GM19238 (cell line): ENCODE results near the gene PLXNB1.

Experiments used
- DNase-seq: peaks from one replicate; pipeline ENCODE4 v3.0.0; 2011; ENCODE audit warnings: low spot score; ENCODE audit not compliant: insufficient read length

PLXNB1 gene

DNA sequence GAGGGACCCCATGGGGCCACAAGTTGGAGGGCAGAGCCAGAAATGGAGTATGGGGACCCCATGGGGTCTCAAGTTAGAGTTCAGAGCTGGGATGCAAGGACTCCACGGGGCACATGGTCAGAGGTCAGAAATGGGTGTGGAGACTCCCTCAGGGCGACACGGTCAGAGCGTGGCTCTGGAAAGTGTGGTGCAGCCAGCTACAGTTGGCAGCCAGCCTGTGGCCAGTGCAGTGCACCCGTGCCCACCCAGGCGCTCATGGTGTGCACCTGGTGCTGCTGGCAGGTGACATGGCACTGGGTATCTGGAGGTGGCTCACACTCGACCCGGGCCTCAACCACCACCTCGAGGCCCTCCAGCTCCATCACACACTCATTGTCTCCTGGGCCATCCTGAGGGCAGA, 11.2 kb downstream of the PLXNB1 start:
- DNase-seq: no peak

DNA sequence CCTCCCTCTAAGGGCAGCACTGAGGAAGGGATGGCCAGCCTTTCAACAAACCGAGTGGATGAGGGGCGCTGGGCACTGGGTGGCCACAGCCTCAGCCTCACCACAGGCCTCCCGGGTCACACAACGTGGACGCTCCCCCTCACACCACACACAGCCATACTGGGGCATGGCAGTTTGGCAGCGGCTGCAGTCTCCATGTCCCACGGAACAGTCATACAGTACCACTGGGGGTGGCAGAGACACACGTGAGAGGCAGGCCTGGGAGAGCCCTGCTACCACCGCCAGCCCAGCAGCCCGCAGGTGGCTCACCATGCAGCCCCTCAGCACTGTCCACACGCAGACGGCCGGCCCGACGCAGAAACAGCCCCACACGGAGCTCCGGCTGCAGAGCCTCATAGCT, 11.7 kb downstream of the PLXNB1 start:
- no peak for DNase-seq

DNA sequence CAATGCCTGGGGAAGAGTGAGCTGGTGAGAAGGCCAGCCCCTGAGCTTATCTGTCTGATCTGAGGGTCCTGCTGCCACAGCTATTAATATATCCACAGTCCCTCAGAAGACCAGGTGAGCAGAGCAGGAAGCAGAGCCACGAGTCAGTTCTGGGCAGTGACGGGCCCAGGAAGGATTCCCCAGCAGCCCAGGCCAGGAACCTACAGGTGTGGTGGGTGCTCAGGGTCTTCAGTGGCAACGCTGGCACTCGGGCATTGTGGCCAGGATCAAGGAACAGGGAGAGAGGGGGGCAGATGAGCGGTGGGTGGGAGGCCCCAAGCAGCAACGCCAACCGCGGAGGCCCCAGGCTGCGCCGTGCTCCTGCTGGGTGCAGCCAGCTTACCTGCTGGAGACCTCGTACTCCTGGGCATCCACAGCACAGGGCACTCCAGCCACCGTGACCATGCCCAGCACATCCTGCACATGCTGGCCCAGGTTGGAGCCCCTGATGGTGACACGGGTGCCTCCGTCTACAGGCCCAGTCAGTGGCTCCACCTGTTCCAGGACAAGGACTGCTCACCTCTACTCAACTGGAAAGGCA, 12.3 kb downstream of the PLXNB1 start:
- DNase-seq: no peak

DNA sequence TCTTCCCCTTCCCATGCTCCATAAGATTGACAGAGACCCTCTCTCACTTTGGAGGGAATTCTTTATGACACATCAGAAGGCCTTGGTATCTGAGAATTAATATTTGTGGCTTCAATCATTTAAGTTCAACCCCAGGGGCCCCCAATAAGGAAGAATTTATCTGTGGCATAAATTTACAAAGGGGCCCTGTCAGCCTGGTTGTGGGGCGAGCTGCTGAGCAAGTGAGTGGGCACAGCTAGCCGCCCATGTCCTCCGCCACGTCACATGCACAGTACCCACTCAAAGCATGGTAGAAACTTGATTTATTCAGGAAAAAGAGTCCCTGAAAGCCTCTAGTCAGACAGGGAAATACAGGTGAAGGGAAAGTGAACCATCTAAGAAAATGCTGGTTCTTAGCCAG, 13.3 kb downstream of the PLXNB1 start:
- DNase-seq: no peak

DNA sequence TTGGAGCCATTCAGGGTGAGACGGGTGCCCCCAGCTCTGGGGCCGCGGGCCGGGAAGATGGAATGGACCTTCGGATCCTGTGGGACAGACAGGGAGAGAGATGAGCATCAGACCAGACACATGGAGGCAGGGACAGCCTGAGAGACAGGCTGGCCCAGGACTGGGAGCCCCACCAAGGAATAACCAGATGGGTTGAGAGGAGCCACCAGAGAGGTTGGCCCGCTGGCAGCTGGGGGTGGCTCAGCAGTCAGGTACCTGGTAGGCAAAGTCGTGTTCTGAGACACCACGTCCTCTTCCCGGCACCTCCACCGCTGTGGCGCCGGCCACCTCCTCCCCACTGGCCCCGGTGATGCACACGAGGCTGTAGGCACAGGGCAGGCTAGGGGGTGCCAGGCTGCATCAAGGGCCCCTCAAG, 13.8 kb downstream of the PLXNB1 start:
- DNase-seq: no peak

DNA sequence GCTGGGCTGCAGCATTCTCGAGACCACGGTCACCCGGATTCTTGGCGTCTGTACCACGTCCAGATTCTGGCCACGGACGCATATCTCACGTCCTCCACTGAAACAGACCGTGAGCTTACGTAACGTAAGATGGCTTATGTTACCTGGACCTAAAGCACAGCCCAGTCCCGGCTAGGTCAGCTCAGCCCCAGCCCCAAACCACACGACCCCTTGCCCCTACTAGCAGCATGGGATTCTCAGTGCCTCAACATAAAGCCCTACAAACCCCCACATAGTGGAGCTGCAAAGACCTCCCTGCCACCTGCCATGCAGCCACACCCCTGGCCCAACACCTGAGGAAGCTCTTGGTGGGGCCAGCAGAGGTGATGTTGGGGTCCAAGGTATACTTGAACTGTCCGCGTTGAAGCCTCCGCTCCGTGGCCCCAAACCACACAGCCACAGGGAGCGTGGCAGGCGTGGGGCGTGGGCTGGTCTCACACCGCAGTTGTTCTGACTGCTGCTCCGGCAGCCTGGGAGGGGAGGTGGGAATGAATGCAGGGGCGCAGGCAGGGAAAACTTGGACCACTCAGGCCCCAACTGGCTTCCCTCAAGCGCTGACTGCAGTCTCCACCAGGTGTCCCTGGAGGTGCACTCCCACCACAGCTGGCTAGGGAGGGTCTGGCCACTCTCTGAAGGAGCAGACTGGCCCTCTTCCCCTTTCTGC, 14.5 kb downstream of the PLXNB1 start:
- DNase-seq: no peak

DNA sequence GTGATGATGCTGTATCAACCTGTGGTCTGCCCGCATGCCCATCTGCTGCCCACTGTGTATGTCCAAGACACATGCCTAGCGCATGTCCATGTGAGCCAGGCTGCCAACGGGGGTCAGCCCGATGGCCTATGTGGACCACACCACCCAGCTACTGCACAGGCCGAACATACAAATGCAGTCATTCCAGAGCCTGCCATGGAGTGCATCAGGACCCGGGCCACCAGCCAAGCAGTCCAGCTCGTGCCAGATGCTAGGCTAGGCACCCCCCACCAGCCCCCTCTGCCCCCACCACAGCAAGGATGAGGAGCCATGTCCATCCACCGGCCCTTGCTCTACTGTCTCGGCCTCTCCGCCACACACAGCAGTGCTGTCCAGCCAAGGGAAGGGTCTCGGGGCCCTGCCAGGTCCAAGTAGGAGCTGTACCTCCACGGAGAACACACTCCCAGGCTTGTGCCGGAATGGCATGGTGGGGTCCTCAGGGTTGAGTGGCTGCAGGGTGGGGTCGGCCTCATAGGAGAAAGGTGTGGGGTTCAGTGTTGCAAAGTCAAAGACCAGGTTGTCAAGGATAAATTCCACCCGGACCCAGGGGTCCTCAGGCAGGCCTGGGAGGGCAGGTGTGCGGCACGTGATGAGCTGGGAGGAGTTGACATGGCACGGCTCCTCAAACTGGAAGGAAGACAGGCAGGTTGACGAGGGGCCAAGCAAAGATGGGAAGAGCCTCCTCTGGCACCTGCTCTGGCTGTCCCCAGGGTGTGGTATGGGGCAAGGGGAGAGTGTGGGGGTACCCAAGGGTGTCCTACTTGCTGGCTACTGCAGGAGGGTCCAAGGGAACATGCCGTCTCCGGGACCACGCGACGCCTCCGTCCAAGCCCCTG, 15.3 kb downstream of the PLXNB1 start:
- DNase-seq: no peak

DNA sequence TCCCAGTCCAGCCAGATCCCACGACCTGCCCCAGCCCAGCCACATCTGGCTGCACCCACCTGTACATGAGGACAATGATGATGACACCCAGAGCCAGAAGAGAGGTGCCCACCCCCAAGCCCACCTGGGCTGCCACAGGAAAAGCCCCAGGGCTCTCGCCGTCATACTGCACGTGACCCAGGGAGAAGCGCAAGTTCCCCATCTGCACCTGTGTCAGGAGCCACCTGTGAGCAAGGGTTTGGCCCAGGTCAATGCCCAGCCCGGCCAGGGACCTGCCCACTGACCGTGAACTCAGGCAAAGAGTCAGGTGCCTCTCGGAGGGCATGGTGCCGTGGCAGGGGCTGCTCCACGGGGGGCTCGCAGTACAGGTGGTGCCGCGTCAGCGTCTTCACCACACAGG, 16.3 kb downstream of the PLXNB1 start:
- DNase-seq: no peak

DNA sequence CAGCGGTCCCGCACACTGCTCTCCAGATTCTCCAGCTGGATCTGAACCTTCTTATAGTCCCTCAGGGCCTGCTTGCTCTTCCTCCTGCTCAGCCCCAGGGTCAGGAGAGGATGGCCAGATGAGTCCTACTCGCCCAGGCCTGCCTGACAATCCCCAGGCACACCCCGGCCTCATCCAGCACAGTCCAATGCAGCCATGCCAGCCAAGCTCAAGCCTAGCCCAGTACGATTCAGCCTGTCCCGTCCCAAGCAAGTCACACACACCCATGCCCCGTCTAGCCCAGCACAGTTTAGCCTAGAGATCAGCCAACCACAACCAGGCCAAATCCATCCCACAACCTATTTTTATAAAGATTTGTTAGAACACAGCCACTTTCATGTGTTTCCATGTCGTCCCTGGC, 16.8 kb downstream of the PLXNB1 start:
- no peak for DNase-seq

DNA sequence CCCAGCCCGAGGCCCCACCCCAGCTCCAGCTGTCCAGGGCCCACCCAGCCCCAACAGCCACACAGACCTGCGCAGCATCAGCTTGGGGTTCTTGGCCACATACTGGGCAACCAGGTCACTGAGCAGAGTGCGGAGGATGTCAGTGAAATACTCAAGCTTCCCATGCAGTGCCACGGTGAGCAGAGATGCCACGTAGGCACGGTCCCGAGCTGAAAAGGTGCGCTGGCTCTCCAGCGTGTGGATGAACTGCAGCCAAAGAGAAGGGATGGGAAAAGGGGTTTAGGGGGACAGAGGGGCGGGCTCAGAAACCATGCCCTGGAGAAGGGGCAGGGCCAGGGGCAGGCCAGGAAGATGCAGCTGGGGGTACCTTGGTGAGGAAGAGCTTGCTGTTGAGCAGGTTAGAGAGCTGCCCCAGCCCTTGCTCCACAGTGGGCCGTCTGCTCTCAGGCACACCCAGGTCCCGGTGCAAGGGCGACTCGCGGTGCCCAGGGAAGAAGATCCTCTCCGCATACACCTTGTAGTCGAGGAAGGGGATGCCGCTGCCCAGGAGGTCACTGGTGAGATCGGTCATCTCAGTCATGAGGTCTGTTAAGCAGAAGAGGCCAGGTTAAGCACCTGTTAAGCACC, 17.4 kb downstream of the PLXNB1 start:
- DNase-seq: no peak

DNA sequence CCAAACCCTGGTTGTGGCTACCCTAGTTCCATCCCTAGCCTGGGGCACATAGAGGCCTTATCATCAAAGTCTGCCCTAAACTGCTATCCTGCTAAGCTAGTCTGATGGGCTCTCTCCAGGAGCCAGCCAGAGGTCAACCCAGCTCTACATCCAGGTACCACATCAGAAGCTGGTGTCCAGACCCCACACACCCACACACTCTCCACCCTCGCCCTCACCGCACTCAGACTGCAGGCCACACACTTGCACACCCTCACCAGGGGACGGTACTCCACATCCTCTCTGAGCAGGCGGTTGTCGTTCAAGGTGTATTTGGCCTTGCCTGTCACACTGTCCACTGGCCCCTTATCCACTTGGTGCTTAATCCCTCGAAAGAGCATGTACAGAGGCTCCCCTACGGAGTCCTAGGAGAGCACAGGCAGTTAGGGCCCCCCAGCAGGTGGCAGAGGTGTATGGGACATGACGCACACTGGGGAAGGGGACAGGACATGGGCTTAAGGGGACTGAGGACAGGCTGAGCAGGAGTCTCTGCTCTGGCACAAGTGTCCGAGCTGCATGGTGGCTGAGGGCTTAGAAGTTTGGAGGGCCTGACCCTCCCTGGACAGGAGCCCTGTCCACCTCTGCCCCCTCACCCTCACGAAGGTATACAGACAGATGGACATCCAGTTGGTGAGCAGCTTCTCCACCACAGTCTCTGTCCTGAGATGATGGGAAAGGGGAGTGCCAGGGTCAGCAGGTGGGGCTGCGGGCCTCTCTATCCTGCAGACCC, 18.1 kb downstream of the PLXNB1 start:
- DNase-seq: no peak

DNA sequence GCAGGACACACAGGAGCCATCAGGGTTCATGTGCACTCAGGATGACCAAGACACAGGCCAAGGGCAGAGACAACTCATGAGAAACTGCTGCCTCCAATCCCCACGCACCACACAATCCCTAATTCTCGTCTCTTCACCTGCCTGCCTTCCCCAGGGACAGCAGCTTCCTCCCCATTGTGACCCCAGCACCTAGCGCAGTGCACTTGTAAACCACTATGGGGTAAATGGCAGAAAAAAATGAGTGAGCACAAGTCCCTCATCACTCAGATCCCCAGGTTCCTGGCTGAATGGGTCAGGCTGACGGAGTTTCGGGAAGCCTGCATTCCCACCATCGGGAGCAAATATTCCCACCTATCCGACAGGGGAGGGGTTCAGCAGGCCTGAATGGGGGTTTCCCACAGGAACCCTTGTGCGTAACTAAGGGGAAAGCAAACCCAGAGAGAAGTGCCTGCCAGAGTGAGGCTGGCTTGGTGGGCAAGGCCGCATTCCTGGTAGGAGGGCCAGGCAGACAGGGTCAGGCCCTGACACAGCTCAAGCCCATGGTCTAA, 18.8 kb downstream of the PLXNB1 start:
- no peak for DNase-seq

DNA sequence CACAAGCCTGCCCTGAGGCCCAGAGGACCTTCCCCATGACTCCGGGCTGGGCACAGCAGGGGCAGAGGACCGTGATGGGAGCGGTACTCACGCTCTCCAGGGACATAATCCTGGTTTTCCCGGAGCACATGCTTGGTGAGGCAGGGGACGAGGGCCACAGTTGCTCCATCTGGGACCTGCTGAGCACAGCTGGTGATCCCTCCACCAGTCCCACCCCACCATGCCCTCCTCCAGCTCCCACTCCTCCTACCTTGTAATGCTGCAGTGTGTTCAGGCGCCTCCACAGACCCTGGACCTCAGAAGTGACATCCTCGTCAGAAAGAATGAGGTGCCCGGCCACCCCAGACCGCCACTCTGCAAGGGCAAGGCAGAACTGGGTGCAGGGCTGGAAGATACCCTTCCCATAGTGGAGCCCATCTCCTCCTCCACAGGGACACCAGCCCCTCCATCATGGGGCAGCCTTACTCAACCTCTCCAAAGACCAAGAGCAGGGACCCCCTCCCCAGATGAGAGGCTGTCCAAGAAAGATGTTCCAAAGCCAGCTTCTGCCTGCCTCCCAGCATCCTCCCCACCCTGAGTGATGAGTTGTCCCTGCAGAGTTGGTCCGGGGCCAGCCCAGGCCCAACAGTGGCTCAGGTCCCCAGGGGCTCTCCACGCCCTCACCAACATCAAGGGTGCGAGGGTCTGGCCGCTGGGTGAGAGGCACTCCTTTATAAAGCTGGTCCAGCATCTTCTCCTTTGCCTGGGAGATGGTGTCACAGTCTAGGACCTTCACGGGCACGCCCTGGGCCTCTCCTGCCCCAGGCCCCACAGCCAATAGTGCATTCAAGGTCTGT, 19.5 kb downstream of the PLXNB1 start:
- no peak for DNase-seq

DNA sequence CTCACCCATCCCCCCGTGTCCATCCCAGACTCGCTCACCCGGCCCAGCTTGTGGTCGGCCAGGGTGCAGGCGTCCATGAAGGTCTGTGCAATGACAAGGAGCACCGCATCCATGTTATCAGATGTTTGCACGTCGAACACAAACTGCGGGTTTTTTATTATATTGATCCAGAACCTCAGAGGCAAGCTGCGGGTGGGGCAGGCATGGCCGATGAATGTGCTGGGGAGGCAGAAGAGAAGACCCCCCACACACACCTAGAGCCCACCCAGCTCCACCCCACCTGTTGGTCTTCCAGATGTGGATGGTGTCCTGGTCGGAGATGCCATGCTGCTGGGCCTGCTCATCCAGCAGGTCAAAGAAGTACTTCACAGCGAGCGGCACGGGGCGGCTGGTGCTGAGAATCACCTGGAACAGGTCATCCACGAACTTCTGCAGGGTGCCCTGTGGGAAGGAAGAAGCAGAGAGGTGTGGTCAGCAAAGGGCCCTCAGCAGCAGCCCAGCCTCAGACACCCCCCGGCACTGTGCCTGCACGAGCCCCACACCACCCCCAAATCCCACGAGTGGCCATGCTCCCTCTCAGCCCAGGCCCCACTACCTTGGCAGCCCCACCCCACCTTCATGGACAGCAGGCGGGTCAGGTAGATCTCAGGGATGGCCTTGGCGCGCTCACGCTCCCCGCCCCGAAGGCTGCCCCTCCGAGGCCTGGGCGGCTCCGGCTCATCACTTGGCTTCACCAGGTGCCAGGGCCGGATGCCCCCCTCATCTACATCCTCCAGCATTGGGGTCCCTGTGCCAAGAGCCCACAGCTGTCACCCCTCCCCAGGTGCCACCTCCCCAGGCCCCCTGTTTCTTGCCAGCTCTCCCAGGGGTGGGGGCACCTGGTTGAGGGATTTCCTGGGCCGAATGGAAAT, 20.3 kb downstream of the PLXNB1 start:
- DNase-seq: no peak

DNA sequence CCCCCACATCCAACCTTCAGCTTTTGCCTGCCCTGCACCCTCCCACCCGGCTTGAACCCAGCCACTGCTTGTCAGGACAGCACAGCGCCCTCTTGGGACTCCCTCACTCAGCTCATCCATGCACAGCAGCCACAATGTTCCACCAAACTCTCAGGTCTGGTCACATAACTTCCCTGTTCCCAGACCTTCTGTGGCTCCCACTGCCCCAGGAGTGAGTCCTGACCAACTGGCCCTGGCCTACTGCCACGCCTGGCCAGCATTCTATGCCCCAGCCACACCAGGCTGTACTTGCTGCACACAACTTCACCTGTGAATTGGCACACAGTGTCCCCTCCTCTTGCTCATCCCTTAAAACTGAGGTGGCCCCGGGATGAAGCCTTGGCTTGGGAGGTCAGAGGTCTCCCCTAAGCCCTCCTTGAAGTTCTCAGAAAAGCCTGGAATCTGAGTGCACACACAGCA, 21.0 kb downstream of the PLXNB1 start:
- DNase-seq: no peak

DNA sequence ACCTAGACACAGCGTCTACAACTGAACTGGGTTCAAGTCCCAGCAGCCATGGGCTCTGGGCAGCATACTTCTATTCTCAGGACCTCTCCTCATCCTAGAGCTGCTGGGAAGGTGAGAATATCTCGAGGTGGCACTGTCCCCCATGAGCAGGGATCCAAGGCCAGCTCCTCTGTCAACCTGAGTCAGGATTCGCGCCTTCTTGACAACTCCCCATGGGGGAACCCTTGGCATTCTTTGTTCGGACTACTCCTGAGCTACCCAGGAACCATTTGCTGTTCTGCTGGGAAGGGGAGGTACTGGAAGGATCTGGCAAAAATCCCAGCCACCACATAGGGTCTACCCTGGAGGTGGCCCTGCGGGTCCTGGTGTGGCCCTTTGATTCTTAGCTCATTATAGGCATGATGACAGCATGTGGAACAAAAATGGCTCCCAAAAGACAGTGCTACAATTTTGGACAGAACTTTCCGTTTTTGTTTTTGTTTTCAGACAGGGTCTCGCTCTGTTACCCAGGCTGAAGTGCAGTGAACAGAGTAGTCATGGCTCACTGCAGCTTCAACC, 22.3 kb downstream of the PLXNB1 start:
- peak; percentile 1 for DNase-seq

DNA sequence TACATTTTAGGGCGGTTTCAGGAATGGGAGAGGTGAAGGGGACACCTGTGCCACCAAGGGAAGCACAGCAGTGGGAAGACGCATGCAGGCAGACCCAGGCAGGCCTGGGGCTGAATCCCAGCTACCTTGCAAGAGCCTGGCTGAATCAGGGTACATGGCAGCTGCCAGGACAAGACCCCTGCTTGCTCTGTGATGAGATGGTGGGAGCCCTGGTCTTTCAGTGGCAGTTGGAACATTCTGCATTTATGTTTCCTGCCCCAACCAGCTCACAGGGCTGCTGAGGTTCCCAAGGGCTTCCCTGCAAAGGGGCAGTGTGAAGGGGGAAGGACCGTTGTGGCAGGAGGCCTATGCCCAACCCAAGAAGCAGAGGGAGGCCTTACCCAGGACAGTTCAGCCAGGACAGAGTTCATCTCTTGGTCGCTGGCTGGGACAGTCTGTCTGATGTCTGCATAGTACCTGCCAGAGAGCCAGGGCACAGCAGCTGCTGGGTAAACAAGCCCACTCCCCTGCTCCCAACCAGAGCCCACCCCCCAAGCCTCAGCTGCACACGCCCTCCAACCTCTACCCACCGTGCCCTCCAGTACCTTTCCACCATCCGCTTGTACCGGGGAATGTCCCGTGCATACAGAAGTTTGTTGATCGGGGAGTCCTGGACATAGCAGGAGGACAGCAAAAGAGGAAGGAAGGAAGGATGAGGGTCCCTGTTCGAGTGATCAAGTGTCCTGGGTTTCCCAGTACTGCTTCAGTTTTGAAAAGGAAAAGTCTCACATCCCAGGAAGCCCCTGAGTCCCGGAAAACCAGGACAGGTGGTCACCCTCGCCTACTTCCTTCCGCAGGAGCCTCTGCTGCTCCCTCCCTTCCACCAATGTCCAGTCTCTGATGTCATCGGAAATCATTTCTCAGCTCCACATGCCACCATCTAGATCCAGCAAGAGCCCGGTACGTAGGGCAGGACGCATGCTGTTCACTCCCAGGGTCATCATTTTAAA, 23.1 kb downstream of the PLXNB1 start:
- DNase-seq: peak; percentile 2
